Measurements from ENCODE around the gene MRPL49. TPM values are rescaled to one million over a fixed set of nuclear protein-coding genes. Genes with fewer than 3 reads are reported as not detected.

Gene MRPL49
- total and polyA plus RNA-seq, 2 of the 13 experiments (the other 11 are each of a cell fraction or from before 2014, with no cell fraction given), result 39.2 to 53.3 TPM

GRCh38 chr11:65112546-65113360, 9.4 kb upstream of the MRPL49 start (continued):
- TF ChIP-seq ZNF512B (CRISPR knock-in tag; IDR thresholded peaks at IDR 0.05; ENCODE audit: borderline replicate concordance) (no peak), SMAD9 (CRISPR knock-in tag; IDR thresholded peaks at IDR 0.05) (no peak; the same call in 1 of the 2 replicates), ZNF644 (CRISPR knock-in tag; IDR thresholded peaks at IDR 0.05; ENCODE audit: low read depth) (no peak), ZNF784 (CRISPR knock-in tag; IDR thresholded peaks at IDR 0.05; ENCODE audit: borderline replicate concordance) (no peak), ZNF343 (CRISPR knock-in tag; IDR thresholded peaks at IDR 0.05) (no peak), CBX1 (IDR thresholded peaks at IDR 0.05; ENCODE audit: low read depth) (no peak), ELF3 (CRISPR knock-in tag; IDR thresholded peaks at IDR 0.05) (peak; percentile 46; the same call in 1 of the 2 replicates), THAP8 (CRISPR knock-in tag; IDR thresholded peaks at IDR 0.05; ENCODE audit: borderline replicate concordance) (no peak), PHB2 (IDR thresholded peaks at IDR 0.05; ENCODE audit: partially characterized antibody) (no peak), ZNF704 (CRISPR knock-in tag; IDR thresholded peaks at IDR 0.05; ENCODE audit: borderline replicate concordance) (0 out of 2 replicates have a peak, but pooled peaks have one; percentile 50), GTF3A (CRISPR knock-in tag; conservative IDR thresholded peaks at IDR 0.05) (no peak), PCBP1 (IDR thresholded peaks at IDR 0.05; ENCODE audit: borderline replicate concordance, low read depth, low read length) (no peak), ETV6 (CRISPR knock-in tag; conservative IDR thresholded peaks at IDR 0.05) (0 out of 2 replicates have a peak, but pooled peaks have one; percentile 60), ZNF850 (CRISPR knock-in tag; conservative IDR thresholded peaks at IDR 0.05) (no peak), NCOR1 (IDR thresholded peaks at IDR 0.05; ENCODE audit: borderline replicate concordance, low read length) (no peak), MXD1 (CRISPR knock-in tag; IDR thresholded peaks at IDR 0.05) (peak; percentile 41; the same call in 1 of the 2 replicates), PHF21A (CRISPR knock-in tag; IDR thresholded peaks at IDR 0.05) (no peak), ZBTB10 (CRISPR knock-in tag; IDR thresholded peaks at IDR 0.05; ENCODE audit: borderline replicate concordance) (no peak), MXD3 (CRISPR knock-in tag; IDR thresholded peaks at IDR 0.05) (no peak)

All from HepG2 (cell line).